Measurements from ENCODE around the gene ANKRD12.
A peak's percentile ranks its signal among the peaks of the same experiment; 100 is the strongest.

Gene ANKRD12

DNA sequence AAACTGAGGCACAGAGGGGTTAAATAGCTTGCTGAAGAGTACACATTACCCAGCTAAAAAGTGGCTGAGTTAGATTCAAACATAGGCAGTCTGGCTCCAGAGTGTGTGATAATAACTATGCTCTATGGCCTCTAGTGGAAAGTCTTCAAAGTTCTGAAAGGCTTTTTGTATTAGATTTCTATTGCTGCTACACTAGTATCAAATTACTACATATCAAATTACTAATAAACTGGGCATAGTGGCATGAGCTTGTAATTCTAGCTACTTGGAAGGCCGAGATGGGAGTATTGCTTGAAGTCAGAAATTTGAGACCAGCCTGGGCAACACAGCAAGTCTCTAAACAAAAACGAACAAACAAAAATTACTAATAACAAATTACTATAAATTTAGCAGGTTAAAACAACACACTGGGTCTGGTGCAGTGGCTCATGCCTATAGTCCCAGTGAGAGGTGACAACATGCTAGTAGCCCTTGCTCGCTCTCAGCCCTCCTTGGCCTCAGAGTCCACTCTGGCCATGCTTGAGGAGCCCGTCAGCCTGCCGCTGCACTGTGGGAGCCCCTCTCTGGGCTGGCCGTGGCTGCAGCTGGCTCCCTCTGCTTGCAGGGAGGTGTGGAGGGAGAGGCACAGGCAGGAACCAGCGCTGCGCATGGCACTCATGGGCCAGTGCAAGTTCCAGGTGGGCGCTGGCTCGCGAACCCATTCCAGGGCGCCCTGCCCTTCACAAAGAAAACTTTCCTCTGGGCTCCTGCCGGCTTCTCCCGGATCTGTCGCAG lies 159.8 kb downstream of the ANKRD12 start:
- no peak for DNase-seq

DNA sequence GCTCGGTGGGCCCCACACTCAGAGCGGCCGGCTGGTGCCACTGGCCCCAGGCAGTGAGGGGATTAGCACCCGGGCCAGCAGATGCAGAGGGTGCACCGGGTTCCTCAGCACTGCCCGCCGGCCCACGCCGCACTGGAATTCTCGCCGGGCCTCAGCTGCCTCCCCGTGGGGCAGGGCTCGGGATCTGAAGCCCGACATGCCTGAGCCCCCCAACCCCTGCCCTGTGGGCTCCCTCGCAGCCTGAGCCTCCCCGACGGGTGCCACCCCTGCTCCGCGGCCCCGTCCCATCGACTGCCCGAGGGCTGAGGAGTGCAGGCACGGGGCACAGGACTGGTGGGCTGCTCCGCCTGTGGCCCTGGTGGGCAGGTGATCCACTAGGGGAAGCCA lies 160.4 kb downstream of the ANKRD12 start:
- DNase-seq, result no peak

DNA sequence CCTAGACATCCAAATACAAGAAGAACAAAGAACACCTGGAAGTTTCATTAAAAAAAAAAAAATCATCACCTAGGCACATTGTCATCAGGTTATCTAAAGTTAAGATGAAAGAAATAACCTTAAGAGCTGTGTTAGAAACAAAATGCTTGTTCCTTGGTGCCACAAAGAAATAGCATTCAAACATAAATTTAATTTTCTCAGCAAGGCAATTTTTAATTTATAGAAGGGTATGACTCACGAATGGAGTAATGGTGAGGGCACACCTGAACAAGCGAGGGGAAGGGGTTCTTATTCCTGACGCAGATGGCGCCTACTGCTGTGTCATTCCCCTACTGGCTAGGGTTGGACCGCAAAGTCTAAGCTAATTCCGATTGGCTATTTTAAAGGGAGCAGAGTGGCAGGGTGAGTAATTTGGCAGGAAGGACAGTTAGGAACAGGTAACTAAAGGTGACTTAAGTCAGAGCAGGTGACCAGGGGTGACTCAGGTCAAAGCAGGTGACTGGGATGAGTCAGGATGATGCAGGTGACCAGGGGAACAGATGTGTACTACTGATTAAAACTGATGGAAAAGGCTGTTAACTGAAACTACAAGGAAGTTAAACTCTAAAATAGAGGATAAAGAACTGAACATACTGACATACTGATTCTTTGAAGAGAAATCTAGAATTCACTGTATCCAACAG lies 167.9 kb downstream of the ANKRD12 start:
- DNase-seq, result no peak

DNA sequence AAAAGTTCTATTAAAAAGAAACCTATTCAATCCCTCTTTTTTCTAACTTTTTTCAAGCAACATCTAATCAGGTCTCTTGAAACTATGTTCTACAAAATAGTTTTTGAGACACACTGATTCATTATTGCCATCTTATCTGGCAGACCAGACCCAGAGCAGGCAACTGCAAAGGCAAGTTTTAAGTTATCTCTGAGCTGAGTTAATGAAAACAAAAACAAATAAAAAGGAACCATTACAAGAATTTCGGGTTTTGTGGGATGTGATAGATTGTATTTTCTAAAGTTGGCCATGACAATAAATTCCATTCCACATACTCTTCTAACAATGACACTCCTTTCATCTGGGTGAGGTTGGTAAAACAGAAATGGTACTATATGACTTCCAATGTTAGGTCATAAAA lies 182.8 kb downstream of the ANKRD12 start:
- no peak for DNase-seq

DNA sequence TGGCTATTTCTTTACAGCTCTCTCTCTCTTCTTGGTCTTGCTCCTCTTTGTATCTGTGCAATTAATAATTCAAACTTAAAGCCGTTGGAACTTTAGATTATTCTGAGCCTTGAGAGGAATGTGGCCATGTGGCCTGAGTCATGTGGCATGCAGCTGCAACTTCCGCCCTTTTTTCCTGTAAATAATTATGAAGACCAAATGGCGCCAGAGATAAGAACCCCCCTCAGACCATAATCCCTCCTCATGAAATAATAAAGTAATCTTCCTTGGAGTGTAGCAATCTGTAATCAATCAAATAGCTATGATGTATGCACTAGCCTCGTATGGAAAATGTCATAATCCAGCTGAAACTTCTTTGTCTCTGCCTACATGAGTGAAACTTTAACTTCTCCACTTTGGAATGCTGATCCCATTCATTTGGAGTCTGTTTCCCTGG lies 184.5 kb downstream of the ANKRD12 start:
- DNase-seq, result no peak

DNA sequence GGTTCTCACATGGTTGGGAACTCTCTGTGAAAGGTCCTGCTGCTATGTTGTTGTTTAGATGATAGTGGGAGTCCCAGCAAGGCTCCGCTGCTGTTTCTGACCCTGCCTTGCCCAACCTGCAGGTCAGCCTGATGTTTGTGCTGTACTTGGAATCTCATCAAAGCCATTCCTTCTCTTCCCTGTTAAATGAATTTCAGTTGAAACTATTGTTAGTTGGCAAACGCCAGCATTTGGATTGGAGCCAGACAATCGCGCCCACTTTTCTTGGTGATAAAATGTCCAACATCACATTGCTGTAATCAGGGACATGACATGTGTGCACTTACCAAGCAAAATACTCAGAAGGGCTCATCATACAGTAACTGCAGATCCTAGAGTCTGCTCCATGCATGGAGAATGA lies 185.2 kb downstream of the ANKRD12 start:
- DNase-seq, result no peak

DNA sequence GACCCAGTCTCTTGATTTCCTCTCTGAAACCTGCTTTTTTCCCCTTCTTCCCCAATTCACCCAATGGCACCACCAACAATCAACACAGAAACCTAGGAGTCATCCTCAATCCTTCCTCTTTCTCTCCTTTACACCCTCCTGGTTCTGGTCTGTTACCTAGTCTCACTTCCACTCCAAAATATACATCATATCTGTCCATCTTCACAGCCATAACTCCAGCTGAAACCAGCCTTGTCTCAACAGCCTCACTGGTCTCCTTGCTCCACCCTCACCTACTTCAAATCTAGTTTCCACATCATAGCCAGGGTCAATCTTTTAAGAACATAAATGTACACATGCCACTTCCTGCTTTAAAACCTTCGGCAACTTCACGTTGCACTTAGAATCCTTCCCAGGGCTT lies 186.2 kb downstream of the ANKRD12 start:
- no peak for DNase-seq

DNA sequence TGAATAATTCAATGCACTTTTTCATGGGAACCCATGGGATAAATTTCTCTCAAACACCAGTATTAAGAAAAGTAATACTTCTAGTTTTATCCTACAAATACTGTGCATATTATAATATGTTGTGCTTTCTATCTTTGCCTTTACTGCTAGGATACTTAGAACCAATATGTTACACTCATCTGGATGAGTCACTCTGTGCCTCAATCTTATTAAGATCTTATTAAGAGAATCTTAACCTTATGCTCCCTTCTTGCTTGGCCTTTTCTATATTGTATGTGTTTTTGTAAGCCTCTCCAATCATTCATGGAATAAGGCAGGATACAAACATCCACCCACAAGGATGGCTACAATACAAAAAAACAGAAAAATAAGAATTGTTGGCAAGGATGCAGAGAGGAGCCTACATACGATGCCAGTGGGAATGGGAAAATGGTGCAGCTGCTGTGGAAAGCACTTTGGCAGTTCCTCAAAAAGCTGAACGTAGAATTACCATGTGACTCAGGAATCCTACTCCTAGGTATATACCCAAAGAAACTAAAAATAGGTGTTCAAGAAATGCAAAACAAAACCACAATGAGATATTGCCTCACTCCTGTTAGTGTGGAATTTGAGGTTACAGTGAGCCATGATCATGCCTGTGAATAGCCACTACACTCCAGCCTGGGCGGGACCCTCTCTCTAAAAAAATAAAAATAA lies 187.3 kb downstream of the ANKRD12 start:
- DNase-seq, result no peak

DNA sequence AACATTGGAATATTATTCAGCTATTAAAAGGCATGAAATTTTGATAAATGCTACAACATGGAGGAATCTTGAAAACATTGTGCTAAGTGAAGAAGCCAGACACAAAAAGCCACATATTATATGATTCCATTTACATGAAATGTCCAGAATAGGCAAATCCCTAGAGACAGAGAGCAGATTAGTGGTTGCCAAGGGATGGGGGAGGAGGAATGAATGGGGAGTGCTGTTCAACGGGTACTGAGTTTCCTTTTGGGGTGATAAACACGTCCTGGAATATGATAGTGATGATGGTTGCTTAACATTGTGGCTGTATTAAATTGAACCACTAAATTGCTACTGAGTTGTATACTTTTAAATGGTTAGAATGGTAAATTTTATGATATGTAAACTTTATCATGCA lies 189.1 kb downstream of the ANKRD12 start:
- no peak for DNase-seq

DNA sequence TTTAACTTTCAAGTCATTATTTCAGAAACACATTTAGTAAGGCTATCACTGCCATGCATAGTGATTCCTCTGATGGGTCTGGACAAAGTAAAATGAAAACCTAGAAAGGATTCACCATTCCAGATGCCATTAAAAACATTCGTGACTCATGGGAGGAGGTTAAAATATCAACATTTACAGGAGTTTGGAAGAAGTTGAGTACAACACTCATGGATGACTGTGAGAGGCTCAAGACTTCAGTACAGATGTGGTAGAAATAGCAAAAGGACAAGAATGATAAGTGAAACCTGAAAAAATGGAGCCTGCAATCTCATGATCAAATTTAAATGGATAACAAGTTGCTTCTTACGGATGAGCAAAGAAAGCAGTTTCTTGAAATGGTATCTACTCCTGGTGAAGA lies 192.2 kb downstream of the ANKRD12 start:
- DNase-seq, result no peak

DNA sequence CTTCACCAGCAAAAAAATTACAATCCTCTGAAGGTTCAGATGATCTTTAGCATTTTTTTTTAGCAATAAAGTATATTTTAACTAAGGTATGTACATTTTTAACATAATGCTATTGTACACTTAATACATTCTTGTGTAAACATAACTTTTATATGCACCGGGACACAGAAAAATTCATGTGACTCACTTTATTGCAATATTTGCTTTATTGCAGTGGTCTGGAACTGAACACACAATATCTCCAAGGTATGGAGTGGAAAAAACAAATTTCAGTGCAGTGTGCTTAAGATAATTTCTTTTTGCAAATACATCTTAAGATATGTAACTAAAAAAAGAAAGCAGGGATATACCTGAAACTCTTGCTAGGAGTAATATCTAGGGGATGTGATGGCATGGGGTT lies 192.9 kb downstream of the ANKRD12 start:
- DNase-seq, result no peak

DNA sequence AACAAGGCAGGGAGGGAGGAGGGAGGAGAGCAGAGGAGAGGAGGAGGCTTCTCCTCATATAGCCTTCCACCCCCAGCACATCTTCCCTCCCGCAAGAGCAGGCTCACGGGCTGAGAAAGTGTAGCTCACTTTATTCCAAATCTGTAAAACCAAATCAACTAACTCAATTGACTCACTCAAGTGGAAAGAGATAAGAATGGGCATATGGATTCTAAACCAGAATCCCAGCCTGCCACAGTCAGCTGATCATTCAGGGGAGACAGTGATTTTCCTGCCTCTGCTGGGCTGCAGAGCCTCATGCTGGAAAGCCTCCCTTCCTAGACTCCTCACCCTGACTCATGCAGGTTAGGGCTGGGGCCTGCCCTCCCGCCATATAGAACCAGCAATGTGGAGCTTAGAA lies 193.8 kb downstream of the ANKRD12 start:
- no peak for DNase-seq

DNA sequence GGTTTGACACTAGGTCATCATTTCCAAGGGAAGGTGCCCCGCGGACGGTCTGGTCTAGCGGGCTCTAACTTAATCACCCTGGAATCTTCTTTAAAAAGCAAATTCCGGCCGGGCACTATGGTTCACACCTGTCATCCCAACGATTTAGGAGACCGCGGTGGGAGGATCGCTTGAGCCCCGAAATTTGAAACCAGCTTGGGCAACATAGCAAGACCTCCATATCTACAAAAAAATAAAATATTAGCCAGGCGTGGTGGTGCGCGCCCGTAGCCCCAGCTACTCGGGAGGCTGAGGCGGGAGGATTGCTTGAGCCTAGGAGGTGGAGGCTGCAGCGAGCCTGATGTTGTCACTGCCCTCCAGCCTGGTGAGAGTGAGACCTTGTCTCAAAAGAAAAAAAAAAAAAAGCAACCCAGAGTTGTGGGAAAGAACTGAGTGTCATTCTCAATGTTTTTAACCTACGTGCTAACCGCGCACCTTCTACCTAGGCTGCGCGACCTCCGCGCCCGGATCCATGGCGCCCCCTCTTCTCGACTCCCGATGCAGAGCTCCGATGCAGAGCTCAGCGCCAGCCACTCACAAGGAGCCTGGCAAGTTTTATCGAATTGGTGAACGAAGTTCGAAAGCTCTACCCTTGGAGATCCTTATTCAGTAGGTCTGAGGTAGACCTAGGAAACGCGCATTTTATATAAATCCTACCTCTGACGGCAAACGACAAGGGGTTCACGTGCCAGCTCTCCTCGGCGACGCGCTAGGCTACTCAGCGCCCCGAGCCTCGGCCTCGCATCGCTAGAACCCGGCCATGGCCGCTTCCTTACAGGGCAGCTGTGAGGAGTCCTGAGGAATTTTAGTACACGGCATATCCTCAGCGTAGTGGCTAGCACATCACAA lies 197.1 kb downstream of the ANKRD12 start:
- DNase-seq, result no peak

DNA sequence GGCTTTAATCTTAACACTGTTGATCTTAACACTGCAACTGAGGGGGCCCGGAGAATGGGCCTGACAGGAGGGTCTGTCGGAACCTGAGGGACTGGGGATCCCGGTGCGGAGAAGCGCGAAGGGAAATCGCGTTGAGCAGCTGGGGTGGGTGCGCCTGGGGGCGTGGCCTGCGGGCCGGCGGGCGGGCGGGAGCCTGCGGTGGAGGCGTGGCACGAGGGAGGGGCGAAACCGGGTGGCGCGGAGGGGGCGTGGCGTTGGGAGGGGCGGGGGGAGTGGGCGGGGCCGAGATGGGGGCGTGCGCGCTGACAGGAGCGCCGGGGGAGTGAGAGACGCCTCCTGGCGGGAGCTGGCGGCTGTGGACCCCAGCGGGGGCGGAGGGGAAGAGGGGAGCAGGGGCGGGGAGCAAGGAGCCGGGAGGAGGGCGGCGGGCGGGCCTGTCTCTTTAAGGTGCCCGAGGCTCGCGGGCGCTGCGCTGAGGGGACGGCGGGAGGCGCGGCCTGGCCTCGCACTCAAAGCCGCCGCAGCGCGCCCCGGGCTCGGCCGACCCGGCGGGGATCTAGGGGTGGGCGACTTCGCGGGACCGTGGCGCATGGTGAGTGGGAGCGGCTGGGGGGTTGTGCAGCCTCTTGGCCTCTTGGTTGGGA lies 197.9 kb downstream of the ANKRD12 start, which contains the start of gene TWSG1:
TWSG1 (plus strand) TSS at position 445 of the 644 bp plus-strand sequence. CDS start 2,457 bp downstream, outside the sequence.
- peak; percentile 82 to 89 for DNase-seq

DNA sequence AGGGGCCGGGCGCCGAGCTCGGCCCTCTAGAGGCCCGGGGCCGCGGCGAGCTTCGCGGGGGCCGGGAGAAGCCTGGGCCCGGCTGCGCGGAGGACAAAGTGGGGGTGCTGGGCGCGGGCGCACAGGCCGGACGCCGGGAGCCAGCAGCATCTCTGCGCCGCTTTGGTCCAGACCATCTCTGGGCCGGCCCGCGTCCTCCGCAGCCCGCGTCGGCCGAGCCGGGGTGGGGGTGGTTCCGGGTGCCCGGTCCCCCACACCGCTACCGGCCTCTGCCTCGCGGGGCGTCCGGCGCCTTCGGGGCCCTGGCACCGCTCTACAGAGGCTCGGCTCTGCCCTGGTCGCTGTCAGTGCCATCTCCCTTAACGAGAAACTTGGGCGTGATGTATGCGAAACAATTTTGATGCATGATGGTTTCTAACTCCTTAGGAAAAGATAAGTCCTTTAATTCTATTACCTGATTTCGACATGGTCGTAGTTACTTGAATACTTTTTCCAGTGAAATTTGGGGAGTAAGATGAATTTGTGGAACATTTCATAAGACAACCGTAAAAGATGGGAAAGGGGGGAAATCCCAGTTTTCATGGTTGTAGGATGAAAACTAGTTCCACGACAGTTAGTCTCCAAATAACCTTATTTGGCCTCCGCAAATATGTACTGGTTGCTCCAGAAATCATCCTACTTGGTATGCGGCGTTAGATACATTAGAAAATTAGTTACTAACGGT lies 198.6 kb downstream of the ANKRD12 start:
- peak; percentile 25 to 33 for DNase-seq
